Measurements from ENCODE around the gene CD99L2. TPM values are rescaled to one million over a fixed set of nuclear protein-coding genes. Genes with fewer than 3 reads are reported as not detected.
A peak's percentile ranks its signal among the peaks of the same experiment; 100 is the strongest.

Gene CD99L2
- polyA plus RNA-seq, 3 donors, result 13.1 to 18.4 (median 16.7) TPM

DNA sequence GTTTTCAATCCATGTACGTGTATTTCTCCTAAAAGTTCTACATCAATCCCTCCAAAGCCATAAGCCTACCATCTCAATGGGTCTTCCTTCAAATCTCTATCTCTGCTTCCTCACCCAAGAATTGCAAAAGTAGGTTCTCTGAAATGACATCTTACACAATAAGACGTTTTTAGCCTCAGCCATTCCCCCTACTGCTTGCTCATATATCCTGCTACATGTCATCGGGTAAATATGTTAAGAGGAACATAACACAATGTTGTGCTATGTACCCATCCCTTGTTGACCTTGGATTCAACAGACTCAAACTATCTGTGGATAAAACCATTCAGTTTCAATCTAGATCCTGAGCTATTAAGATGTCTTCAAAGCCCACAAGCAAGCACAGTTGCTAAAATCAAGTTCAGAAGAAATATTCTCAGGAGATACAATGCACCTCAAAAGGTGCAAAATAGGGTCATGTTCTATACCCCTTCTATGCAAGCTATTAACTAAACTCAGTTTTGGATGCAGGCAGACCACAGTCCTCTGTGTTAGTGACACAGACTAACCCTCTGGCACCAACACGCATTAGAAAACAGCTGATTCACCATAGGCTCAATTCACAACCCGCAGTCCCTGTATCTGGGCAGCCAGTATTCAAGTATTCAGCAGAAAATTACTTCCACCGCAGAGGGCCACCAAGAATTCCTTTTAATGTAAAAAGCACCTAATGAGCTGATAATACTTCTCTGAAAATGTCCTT lies 56.8 kb downstream of the CD99L2 start:
- TF ChIP-seq, protein P1, sequence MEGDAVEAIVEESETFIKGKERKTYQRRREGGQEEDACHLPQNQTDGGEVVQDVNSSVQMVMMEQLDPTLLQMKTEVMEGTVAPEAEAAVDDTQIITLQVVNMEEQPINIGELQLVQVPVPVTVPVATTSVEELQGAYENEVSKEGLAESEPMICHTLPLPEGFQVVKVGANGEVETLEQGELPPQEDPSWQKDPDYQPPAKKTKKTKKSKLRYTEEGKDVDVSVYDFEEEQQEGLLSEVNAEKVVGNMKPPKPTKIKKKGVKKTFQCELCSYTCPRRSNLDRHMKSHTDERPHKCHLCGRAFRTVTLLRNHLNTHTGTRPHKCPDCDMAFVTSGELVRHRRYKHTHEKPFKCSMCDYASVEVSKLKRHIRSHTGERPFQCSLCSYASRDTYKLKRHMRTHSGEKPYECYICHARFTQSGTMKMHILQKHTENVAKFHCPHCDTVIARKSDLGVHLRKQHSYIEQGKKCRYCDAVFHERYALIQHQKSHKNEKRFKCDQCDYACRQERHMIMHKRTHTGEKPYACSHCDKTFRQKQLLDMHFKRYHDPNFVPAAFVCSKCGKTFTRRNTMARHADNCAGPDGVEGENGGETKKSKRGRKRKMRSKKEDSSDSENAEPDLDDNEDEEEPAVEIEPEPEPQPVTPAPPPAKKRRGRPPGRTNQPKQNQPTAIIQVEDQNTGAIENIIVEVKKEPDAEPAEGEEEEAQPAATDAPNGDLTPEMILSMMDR (IDR thresholded peaks at IDR 0.05), result no peak
- no peaks in the 10 kb centered on the region for H3K9me3 Mint-ChIP-seq
- peak overlapping the region in 1 of 2 donors; percentile 46 for H3K4me3 Mint-ChIP-seq
- Histone ChIP-seq H3K4me2 (replicated peaks; ENCODE audit: extremely low read depth, low read length, poor library complexity, severe bottlenecking) (peak overlapping the region; percentile 9), H3K27me3 (ENCODE audit: control insufficient read depth in 2 of 2, insufficient read depth in 2 of 2, low read length in 2 of 2) (no peaks in the 10 kb centered on the region), H3K9me3 (replicated peaks in 1 of 2; ENCODE audit: control insufficient read depth in 1 of 2, insufficient read depth in 1 of 2, low read length in 2 of 2) (no peaks in the 10 kb centered on the region), H4K20me1 (ENCODE audit: insufficient read depth, low read length) (no peaks in the 10 kb centered on the region), H3K79me2 (ENCODE audit: insufficient read depth, low read length) (peaks cover 9% of the 10 kb centered on the region), H3K4me1 (ENCODE audit: control insufficient read depth in 1 of 2, insufficient read depth in 2 of 2, low read length in 2 of 2) (peaks cover 30 to 39% of the 10 kb centered on the region in 2 donors), H3K9ac (ENCODE audit: insufficient read depth, low read length, poor library complexity, severe bottlenecking) (no peak overlapping the region), H3K27ac (ENCODE audit: low read depth in 1 of 2, low read length in 2 of 2) (peak overlapping the region in 1 of 2 donors; percentile 75), H3K4me3 (replicated peaks in 1 of 3; ENCODE audit: low read depth in 2 of 3, low read length in 3 of 3) (no peak overlapping the region), H2AFZ (ENCODE audit: insufficient read depth, low read depth, low read length, poor library complexity, severe bottlenecking) (no peak overlapping the region), H3K36me3 (replicated peaks in 1 of 2; ENCODE audit: control insufficient read depth in 1 of 2, insufficient read depth in 2 of 2, low read length in 2 of 2) (no peaks in the 10 kb centered on the region)
- H3K27me3 Mint-ChIP-seq (ENCODE audit: low read depth in 3 of 3), result no peaks in the 10 kb centered on the region
- peak; percentile 59 to 71 (median 60) for DNase-seq
- WGBS (ENCODE audit: insufficient coverage), result no CpG with 5 or more reads among the region's 6 CpGs
- intact Hi-C loops (cut with micrococcal nuclease), result no loop called here
- peak overlapping the region; percentile 82 to 91 (median 87) for H3K27ac Mint-ChIP-seq
- H3K36me3 Mint-ChIP-seq, result no peaks in the 10 kb centered on the region
- H3K4me1 Mint-ChIP-seq, result peaks cover 41% of the 10 kb centered on the region

DNA sequence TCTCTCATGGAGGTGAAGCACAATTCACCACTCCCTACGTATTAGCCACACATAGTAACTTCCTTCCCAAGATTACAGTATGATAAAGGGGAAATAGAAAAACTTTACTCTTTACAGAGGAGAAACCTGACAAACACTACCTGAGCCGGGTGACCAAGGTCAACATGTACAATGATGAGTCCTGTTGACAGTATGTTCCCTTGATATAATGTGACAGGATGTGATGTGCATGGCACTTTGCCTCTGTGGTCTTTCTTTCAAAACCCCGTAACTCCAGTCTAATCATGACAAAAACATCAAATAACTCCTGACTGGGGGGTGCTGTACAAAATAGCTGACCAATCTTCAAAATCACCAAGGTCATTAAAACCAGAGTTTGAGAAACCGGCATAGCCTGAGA lies 60.6 kb downstream of the CD99L2 start:
- no CpG with 5 or more reads among the region's 4 CpGs for WGBS (ENCODE audit: insufficient coverage)

More for the DNA sequence above, 60.6 kb downstream of the CD99L2 start:
- Histone ChIP-seq H3K27ac (ENCODE audit: low read depth in 1 of 2, low read length in 2 of 2) (no peak overlapping the region), H3K27me3 (ENCODE audit: control insufficient read depth in 2 of 2, insufficient read depth in 2 of 2, low read length in 2 of 2) (no peaks in the 10 kb centered on the region), H3K9me3 (replicated peaks in 1 of 2; ENCODE audit: control insufficient read depth in 1 of 2, insufficient read depth in 1 of 2, low read length in 2 of 2) (no peaks in the 10 kb centered on the region), H3K36me3 (replicated peaks in 1 of 2; ENCODE audit: control insufficient read depth in 1 of 2, insufficient read depth in 2 of 2, low read length in 2 of 2) (no peaks in the 10 kb centered on the region), H3K4me1 (ENCODE audit: control insufficient read depth in 1 of 2, insufficient read depth in 2 of 2, low read length in 2 of 2) (peaks cover 19 to 29% of the 10 kb centered on the region in 2 donors), H3K4me2 (replicated peaks; ENCODE audit: extremely low read depth, low read length, poor library complexity, severe bottlenecking) (no peak overlapping the region), H4K20me1 (ENCODE audit: insufficient read depth, low read length) (no peaks in the 10 kb centered on the region), H3K79me2 (ENCODE audit: insufficient read depth, low read length) (peaks cover 3% of the 10 kb centered on the region), H3K9ac (ENCODE audit: insufficient read depth, low read length, poor library complexity, severe bottlenecking) (no peak overlapping the region), H3K4me3 (replicated peaks in 1 of 3; ENCODE audit: low read depth in 2 of 3, low read length in 3 of 3) (no peak overlapping the region), H2AFZ (ENCODE audit: insufficient read depth, low read depth, low read length, poor library complexity, severe bottlenecking) (no peak overlapping the region)
- no peaks in the 10 kb centered on the region for H3K36me3 Mint-ChIP-seq
- peaks cover 0 to 5% (median 2%) of the 10 kb centered on the region in 7 donors for H3K9me3 Mint-ChIP-seq
- no peak overlapping the region for H3K27ac Mint-ChIP-seq
- intact Hi-C loops (cut with micrococcal nuclease), result no loop called here
- no peak for DNase-seq
- TF ChIP-seq, protein P1 (IDR thresholded peaks at IDR 0.05), result no peak
- H3K4me1 Mint-ChIP-seq, result peaks cover 36% of the 10 kb centered on the region
- H3K4me3 Mint-ChIP-seq, result no peak overlapping the region
- H3K27me3 Mint-ChIP-seq (ENCODE audit: low read depth in 3 of 3), result no peaks in the 10 kb centered on the region
